LNCaP clone FGC (cell line): ENCODE measurements around the gene LPAR2.

Source experiments
- DNase-seq: peaks from one replicate; pipeline ENCODE4 v3.0.0-alpha.2; 2011; ENCODE audit warnings: low read depth
- H3K4me3 ChIP-seq: 2 replicates; pipeline ENCODE4 v1.5.1; 2011; ENCODE audit warnings: mild to moderate bottlenecking, low read depth, low read length, control low read depth
- CTCF ChIP-seq: IDR thresholded peaks from 2 replicates; pipeline ENCODE4 v1.5.1; 2012; ENCODE audit warnings: mild to moderate bottlenecking; ENCODE audit not compliant: control insufficient read depth, insufficient read depth; ENCODE audit errors: extremely low read depth

The LPAR2 gene

DNA sequence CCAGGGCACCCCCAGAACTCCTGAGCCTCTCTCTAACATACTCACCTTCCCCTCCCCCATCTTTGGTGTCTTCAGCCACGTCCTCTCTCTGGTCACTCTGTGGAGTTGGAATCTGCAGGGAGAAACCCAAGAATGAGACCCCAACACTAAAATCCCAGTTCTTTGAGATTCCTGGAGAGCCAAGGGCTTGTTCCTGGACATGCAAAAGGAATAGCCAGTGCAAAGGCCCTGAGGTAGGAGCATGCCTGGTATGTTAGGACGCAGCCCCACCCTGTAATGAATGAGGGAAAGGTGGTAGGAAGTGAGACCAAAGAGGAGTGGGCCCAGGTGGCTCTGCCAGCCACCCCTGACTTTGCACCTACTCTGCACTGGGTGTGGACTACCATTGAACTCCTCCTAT, 2.4 kb upstream of the LPAR2 start:
- no peak for TF ChIP-seq CTCF
- H3K4me3 ChIP-seq: no peak overlapping the region
- DNase-seq: no peak

GRCh38 chr19:19630062-19630414, 2.0 kb upstream of the LPAR2 start:
- no peak overlapping the region for H3K4me3 ChIP-seq
- no peak for DNase-seq
- no peak for TF ChIP-seq CTCF

DNA sequence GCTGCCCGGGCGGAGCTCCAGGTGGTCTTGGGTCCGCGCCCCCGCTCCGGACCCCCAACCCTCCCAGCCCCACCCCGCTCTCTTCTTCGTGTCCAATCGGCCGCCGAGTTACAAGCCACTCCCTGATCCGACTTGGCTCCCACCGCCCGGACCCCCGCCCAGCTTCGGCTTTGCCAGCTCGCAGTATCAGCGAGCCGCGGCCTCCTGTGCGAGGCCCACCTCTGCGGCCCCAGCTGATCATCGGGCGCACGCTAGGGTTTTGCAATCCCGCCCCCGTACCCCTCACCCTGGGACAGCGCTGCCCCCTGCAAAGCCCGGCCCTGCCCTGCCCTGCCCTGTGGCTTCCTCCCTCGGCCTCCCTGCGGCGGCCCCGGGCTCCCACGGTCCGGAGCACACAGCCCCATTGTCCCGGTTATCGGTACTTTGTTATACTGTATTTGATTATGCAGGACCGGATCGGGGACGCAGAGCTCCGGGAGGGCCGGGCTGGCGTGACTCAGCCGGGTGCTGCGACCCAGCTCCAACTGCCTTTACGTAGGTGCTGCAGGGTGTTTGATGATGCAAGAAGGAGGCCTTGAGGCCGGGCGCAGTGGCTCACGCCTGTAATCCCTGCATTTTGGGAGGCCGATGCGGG, 598 bp upstream of the LPAR2 start:
- peak overlapping the region; percentile 68 for H3K4me3 ChIP-seq
- no peak for DNase-seq
- no peak for TF ChIP-seq CTCF

DNA sequence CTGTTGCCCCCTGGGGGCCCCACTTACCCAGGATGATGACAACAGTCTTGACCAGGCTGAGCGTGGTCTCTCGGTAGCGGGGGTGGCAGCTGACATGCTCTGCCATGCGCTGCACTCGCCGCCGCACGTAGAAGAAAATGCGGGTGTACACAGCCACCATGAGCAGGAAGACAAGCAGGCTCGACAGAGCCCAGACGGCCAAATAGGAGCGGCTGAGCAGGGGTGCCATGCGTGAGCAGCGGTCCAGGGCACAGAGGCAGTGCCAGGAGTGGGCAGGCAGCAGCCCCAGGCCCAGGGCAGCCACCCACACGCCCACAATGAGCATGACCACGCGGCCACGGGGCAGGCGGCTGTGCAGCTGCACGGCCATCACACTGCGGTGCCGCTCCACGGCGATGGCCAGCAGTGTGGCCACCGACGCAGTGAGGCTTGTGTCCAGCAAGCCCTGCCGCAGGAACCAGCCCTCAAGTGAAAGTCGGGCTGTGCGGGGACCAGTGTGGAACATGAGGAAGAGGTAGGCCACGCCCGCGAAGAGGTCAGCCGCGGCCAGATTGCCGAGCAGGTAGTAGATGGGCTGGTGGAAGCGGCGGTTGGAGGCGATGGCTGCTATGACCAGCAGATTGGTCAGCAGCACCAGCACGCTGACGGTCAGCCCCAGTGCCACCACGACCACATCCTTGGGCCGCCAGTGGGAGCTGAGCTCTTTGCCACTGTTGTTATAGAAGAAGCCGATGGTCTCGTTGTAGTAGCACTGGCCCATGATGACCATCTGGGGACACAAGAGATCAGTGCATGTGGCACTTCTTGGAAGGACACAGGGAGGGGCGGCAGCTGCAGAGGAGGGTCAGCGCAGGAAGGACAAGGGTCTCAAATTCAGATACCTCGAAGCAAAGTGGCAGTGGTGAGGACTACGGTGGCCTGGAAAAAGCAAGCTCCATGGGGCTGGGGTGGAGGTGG, 1.2 kb downstream of the LPAR2 start:
- no peak for DNase-seq
- H3K4me3 ChIP-seq: peak overlapping the region; percentile 68
- TF ChIP-seq CTCF: no peak

DNA sequence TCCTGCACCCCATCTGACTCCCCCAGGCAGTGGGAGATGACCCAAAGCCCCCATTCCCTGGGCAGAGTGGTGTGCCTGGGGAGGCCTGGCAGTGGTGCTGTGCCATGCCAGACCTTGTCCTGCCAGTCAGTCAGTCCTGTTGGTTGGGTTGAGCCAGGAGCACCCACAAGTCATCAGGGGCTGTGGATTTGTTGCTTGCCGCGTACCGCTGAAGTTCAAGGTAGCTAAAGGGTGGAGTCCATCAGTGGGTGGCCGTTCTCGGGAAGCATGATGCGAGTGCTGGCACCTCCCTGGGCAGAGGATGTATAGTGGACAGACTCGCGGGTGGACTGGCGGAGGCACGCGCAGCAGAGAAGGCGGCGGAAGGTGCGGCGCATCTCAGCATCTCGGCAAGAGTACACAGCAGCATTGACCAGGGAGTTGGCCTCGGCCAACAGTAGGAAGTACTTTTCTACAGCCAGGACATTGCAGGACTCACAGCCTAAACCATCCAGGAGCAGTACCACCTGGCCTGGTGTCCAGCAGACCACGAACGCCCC, 3.9 kb downstream of the LPAR2 start:
- DNase-seq: no peak
- TF ChIP-seq CTCF: no peak
- no peak overlapping the region for H3K4me3 ChIP-seq

DNA sequence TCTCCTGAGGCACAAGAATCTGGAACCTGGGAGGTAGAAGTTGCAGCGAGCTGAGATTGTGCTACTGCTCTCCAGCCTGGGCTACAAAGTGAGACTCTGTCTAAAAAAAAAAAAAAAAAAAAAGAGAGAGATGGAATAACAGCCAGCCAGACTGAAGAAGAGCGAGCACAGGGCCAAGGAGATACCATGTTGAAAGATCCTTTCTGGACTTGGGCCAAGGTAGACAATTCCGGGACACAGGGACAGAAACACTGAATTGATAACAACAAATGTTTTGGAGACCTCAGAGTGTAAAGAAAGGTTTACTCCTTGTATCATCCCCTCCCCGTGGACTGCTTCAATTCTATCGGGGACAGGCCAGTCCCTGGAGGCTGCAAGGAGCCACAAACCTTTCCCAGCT, 4.6 kb downstream of the LPAR2 start:
- DNase-seq: no peak
- no peak overlapping the region for H3K4me3 ChIP-seq
- TF ChIP-seq CTCF: no peak
